SK-N-SH treated with all-trans-retinoic acid at 6 μM for 48 hours (cell line): ENCODE results near the gene LTBR.

ENCODE experiments used
- ATAC-seq: fragments of 200-7000 bp; cut with Tn5 transposase; 3 replicates; pipeline ENCODE4 v1.9.1; 2020; ENCODE audit warnings: mild to moderate bottlenecking, moderate library complexity
- ARNTL ChIP-seq: fragments of 450-650 bp; formaldehyde crosslinking; IDR thresholded peaks from 2 replicates; pipeline ENCODE4 v1.5.0; 2020; ENCODE audit warnings: low read depth, mild to moderate bottlenecking, moderate library complexity, borderline replicate concordance
- BACH2 ChIP-seq: fragments of 250-450 bp; sonication (Bioruptor Pico); IDR thresholded peaks from 2 replicates; pipeline ENCODE4 v1.9.0; 2021; ENCODE audit warnings: mild to moderate bottlenecking, borderline replicate concordance
- CSDC2 ChIP-seq: fragments of 250-450 bp; sonication (Bioruptor Pico); IDR thresholded peaks from 2 replicates; pipeline ENCODE4 v1.5.0; 2020; ENCODE audit warnings: mild to moderate bottlenecking, moderate library complexity
- ESRRG ChIP-seq: fragments of 250-450 bp; sonication (Bioruptor Pico); IDR thresholded peaks from 2 replicates; pipeline ENCODE4 v1.6.1; 2021; ENCODE audit warnings: mild to moderate bottlenecking
- GLIS3 ChIP-seq: fragments of 250-450 bp; sonication (Bioruptor Pico); IDR thresholded peaks from 2 replicates; pipeline ENCODE4 v1.5.0; 2020; ENCODE audit warnings: mild to moderate bottlenecking, moderate library complexity
- ISL1 ChIP-seq: fragments of 250-450 bp; sonication (Bioruptor Pico); IDR thresholded peaks from 2 replicates; pipeline ENCODE4 v2.1.2; 2022; ENCODE audit warnings: mild to moderate bottlenecking, moderate library complexity
- OSR1 ChIP-seq: fragments of 250-450 bp; sonication (Bioruptor Pico); IDR thresholded peaks from 2 replicates; pipeline ENCODE4 v1.8.0; 2022; ENCODE audit warnings: moderate library complexity, mild to moderate bottlenecking, inconsistent platforms
- PPARA ChIP-seq: fragments of 250-450 bp; sonication (Bioruptor Pico); IDR thresholded peaks from 2 replicates; pipeline ENCODE4 v1.5.0; 2020; ENCODE audit warnings: mild to moderate bottlenecking, borderline replicate concordance
- RARB ChIP-seq: fragments of 250-450 bp; sonication (Bioruptor Pico); IDR thresholded peaks from 2 replicates; pipeline ENCODE4 v1.8.0; 2021; ENCODE audit warnings: mild to moderate bottlenecking, moderate library complexity
- SNAI2 ChIP-seq: fragments of 250-450 bp; sonication (Bioruptor Pico); IDR thresholded peaks from 2 replicates; pipeline ENCODE4 v1.5.0; 2020; ENCODE audit warnings: mild to moderate bottlenecking, moderate library complexity
- TCF4 ChIP-seq: fragments of 250-450 bp; sonication (Bioruptor Pico); IDR thresholded peaks from 2 replicates; pipeline ENCODE4 v1.8.0; 2021; ENCODE audit warnings: mild to moderate bottlenecking, moderate library complexity, borderline replicate concordance
- TOX ChIP-seq: fragments of 250-450 bp; sonication (Bioruptor Pico); IDR thresholded peaks from 2 replicates; pipeline ENCODE4 v1.8.0; 2021; ENCODE audit warnings: mild to moderate bottlenecking, moderate library complexity, borderline replicate concordance
- ZC3H10 ChIP-seq: fragments of 250-450 bp; sonication (Bioruptor Pico); IDR thresholded peaks from 2 replicates; pipeline ENCODE4 v1.5.1; 2021; ENCODE audit warnings: mild to moderate bottlenecking, moderate library complexity
- ZFP3 ChIP-seq: fragments of 250-450 bp; sonication (Bioruptor Pico); IDR thresholded peaks from 2 replicates; pipeline ENCODE4 v1.5.0; 2020; ENCODE audit warnings: mild to moderate bottlenecking, moderate library complexity
- ZFP30 ChIP-seq: fragments of 450-650 bp; formaldehyde crosslinking; IDR thresholded peaks from 2 replicates; pipeline ENCODE4 v1.5.0; 2022; ENCODE audit warnings: mild to moderate bottlenecking, moderate library complexity
- ZNF565 ChIP-seq: fragments of 450-650 bp; formaldehyde crosslinking; conservative IDR thresholded peaks from 2 replicates; pipeline ENCODE4 v1.5.0; 2020; ENCODE audit warnings: low read depth, mild to moderate bottlenecking, moderate library complexity
- ZNF70 ChIP-seq: fragments of 450-650 bp; formaldehyde crosslinking; IDR thresholded peaks from 2 replicates; pipeline ENCODE4 v1.5.0; 2020; ENCODE audit warnings: mild to moderate bottlenecking, moderate library complexity
- ZNF8 ChIP-seq: fragments of 450-650 bp; formaldehyde crosslinking; IDR thresholded peaks from 2 replicates; pipeline ENCODE4 v1.5.0; 2020; ENCODE audit warnings: mild to moderate bottlenecking, moderate library complexity
- TF ChIP-seq, protein P1 (sequence below): fragments of 250-450 bp; sonication (Bioruptor Pico); IDR thresholded peaks from 2 replicates; pipeline ENCODE4 v1.5.0; 2020; ENCODE audit warnings: mild to moderate bottlenecking, moderate library complexity
- TF ChIP-seq, protein P2 (sequence below): fragments of 250-450 bp; sonication (Bioruptor Pico); IDR thresholded peaks from 2 replicates; pipeline ENCODE4 v1.5.1; 2021; ENCODE audit warnings: mild to moderate bottlenecking, moderate library complexity
- TF ChIP-seq, protein P3 (sequence below): fragments of 250-450 bp; sonication (Bioruptor Pico); IDR thresholded peaks from 2 replicates; pipeline ENCODE4 v1.8.0; 2021; ENCODE audit warnings: low read depth, mild to moderate bottlenecking, moderate library complexity, borderline replicate concordance
- TF ChIP-seq, protein P4 (sequence below): fragments of 250-450 bp; sonication (Bioruptor Pico); IDR thresholded peaks from 2 replicates; pipeline ENCODE4 v1.5.1; 2020; ENCODE audit warnings: low read depth, mild to moderate bottlenecking, moderate library complexity

The LTBR gene

DNA sequence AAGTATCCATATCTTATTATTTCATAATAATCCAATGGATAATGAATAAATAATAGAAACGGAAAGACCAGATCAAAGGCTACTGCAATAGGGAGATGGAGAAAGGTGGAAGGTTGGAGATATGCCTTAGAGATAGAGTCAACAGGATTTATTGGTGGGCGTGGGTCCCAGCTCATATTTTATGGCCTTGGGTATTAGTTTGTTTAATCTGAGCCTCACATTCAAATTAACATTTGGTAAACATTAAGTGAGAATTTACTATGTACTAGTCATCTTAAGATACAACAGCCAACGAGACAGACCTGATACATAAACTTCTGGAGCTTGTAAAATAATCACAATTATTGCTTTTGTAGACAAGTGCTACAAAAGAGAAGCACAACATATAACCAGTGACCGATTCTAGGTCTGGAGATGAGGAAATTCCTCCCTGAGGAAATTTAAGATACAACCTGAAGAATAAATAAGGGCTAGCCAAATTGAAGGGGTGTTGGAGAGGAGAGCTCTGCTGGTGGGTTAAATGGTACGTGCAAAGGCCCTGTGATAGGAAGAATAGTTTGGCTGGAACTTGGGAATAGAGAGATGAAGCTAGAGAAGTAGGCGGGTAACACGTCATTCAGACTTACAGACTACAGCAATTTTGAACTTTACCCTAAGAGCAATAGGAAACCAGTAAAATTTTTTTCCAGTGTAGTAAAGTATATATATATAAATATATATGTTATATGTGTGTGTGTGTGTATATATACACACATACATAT lies 16.1 kb downstream of the LTBR start:
- ATAC-seq, result no peak
- TF ChIP-seq SNAI2 (CRISPR knock-in tag) (no peak), GLIS3 (no peak), ZFP30 (CRISPR knock-in tag) (no peak), RARB (CRISPR knock-in tag) (no peak), ZNF70 (CRISPR knock-in tag) (no peak), ARNTL (CRISPR knock-in tag) (no peak), ZFP3 (CRISPR knock-in tag) (no peak), ZC3H10 (no peak), ISL1 (CRISPR knock-in tag) (no peak), ZNF8 (CRISPR knock-in tag) (no peak), BACH2 (CRISPR knock-in tag) (no peak), ESRRG (CRISPR knock-in tag) (no peak), OSR1 (CRISPR knock-in tag) (no peak), TCF4 (CRISPR knock-in tag) (no peak), PPARA (CRISPR knock-in tag) (no peak), CSDC2 (CRISPR knock-in tag) (no peak)
- TF ChIP-seq, protein P1, sequence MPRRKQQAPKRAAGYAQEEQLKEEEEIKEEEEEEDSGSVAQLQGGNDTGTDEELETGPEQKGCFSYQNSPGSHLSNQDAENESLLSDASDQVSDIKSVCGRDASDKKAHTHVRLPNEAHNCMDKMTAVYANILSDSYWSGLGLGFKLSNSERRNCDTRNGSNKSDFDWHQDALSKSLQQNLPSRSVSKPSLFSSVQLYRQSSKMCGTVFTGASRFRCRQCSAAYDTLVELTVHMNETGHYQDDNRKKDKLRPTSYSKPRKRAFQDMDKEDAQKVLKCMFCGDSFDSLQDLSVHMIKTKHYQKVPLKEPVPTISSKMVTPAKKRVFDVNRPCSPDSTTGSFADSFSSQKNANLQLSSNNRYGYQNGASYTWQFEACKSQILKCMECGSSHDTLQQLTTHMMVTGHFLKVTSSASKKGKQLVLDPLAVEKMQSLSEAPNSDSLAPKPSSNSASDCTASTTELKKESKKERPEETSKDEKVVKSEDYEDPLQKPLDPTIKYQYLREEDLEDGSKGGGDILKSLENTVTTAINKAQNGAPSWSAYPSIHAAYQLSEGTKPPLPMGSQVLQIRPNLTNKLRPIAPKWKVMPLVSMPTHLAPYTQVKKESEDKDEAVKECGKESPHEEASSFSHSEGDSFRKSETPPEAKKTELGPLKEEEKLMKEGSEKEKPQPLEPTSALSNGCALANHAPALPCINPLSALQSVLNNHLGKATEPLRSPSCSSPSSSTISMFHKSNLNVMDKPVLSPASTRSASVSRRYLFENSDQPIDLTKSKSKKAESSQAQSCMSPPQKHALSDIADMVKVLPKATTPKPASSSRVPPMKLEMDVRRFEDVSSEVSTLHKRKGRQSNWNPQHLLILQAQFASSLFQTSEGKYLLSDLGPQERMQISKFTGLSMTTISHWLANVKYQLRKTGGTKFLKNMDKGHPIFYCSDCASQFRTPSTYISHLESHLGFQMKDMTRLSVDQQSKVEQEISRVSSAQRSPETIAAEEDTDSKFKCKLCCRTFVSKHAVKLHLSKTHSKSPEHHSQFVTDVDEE (CRISPR knock-in tag), result no peak
- TF ChIP-seq, protein P2, sequence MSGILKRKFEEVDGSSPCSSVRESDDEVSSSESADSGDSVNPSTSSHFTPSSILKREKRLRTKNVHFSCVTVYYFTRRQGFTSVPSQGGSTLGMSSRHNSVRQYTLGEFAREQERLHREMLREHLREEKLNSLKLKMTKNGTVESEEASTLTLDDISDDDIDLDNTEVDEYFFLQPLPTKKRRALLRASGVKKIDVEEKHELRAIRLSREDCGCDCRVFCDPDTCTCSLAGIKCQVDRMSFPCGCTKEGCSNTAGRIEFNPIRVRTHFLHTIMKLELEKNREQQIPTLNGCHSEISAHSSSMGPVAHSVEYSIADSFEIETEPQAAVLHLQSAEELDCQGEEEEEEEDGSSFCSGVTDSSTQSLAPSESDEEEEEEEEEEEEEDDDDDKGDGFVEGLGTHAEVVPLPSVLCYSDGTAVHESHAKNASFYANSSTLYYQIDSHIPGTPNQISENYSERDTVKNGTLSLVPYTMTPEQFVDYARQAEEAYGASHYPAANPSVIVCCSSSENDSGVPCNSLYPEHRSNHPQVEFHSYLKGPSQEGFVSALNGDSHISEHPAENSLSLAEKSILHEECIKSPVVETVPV, result no peak
- TF ChIP-seq, protein P3, sequence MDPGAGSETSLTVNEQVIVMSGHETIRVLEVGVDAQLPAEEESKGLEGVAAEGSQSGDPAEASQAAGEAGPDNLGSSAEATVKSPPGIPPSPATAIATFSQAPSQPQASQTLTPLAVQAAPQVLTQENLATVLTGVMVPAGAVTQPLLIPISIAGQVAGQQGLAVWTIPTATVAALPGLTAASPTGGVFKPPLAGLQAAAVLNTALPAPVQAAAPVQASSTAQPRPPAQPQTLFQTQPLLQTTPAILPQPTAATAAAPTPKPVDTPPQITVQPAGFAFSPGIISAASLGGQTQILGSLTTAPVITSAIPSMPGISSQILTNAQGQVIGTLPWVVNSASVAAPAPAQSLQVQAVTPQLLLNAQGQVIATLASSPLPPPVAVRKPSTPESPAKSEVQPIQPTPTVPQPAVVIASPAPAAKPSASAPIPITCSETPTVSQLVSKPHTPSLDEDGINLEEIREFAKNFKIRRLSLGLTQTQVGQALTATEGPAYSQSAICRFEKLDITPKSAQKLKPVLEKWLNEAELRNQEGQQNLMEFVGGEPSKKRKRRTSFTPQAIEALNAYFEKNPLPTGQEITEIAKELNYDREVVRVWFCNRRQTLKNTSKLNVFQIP (CRISPR knock-in tag), result no peak
- TF ChIP-seq, protein P4, sequence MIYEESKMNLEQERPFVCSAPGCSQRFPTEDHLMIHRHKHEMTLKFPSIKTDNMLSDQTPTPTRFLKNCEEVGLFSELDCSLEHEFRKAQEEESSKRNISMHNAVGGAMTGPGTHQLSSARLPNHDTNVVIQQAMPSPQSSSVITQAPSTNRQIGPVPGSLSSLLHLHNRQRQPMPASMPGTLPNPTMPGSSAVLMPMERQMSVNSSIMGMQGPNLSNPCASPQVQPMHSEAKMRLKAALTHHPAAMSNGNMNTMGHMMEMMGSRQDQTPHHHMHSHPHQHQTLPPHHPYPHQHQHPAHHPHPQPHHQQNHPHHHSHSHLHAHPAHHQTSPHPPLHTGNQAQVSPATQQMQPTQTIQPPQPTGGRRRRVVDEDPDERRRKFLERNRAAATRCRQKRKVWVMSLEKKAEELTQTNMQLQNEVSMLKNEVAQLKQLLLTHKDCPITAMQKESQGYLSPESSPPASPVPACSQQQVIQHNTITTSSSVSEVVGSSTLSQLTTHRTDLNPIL (CRISPR knock-in tag), result no peak

DNA sequence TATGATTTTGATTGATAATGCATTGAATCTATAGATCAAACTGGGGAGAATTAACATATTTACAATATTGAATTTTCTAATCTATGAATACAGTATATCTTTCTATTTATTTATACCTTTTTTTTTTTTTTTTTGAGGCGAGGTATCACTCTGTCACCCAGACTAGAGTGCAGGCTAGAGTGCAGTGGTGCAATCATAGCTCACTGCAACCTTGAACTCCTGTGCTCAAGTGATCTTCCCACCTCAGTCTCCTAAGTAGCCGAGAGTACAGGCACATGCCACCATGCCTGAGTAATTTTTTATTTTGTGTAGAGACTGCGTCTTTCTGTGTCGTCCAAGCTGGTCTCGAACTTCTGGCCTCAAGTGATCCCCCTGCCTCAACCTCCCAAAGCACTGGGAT lies 20.4 kb downstream of the LTBR start:
- ATAC-seq, result no peak
- TF ChIP-seq, protein P3 (CRISPR knock-in tag), result no peak
- no peak for TF ChIP-seq GLIS3
- TF ChIP-seq ZNF565 (CRISPR knock-in tag), result no peak
- TF ChIP-seq ARNTL (CRISPR knock-in tag), result no peak
- no peak for TF ChIP-seq PPARA (CRISPR knock-in tag)
- TF ChIP-seq, protein P4 (CRISPR knock-in tag), result no peak
- no peak for TF ChIP-seq BACH2 (CRISPR knock-in tag)
- TF ChIP-seq OSR1 (CRISPR knock-in tag), result no peak
- no peak for TF ChIP-seq ISL1 (CRISPR knock-in tag)
- no peak for TF ChIP-seq ZNF70 (CRISPR knock-in tag)
- no peak for TF ChIP-seq SNAI2 (CRISPR knock-in tag)
- no peak for TF ChIP-seq RARB (CRISPR knock-in tag)
- no peak for TF ChIP-seq CSDC2 (CRISPR knock-in tag)
- TF ChIP-seq ZC3H10, result no peak
- no peak for TF ChIP-seq ZFP30 (CRISPR knock-in tag)
- TF ChIP-seq ZFP3 (CRISPR knock-in tag), result no peak
- no peak for TF ChIP-seq TOX (CRISPR knock-in tag)
- TF ChIP-seq, protein P1 (CRISPR knock-in tag), result no peak
